ENCODE results near the gene TMEM132D.

DNA sequence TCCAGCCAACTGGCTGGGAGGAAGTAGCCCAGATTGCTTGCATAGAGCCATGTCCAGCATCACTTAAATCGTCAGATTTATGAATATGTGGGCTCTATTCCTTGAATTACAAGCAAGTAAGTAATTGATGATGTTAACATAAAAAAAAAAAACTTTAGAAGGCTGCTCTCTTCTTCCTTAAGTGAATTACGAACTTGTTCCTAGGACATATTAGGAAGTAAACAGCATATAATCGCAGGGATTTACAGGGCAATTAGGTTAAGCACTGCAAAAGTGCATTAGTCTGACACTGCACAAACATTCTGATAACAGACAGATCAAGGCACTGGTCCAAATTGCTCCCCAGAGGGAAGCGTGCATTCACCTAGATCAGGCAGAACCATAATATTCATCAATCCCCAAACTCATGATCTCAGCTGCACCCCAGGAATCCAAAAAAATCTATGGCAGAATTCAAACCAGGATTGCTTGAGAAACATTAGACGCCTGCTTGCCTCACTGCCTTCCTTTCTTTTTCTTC is 293.2 kb downstream of the TMEM132D start:
- no peak for TF ChIP-seq CTCF (conservative IDR thresholded peaks at IDR 0.05; ENCODE audit: low read depth, low read length)
- TF ChIP-seq EZH2 (IDR thresholded peaks at IDR 0.05; ENCODE audit: borderline replicate concordance, low read depth, low read length, poor library complexity, severe bottlenecking), result no peak
